Caco-2 (cell line): ENCODE data around the gene PAQR6. TPM values are rescaled to one million over a fixed set of nuclear protein-coding genes. Genes with fewer than 3 reads are reported as not detected.
A peak's percentile ranks its signal among the peaks of the same experiment; 100 is the strongest.

Experiments used
- BruUV-seq: library from RNA; stranded (reverse); fragments of 400-500 nt; replicated peaks from 2 replicates; lab custom pipeline; 2021; lab: Mats Ljungman, UMichigan
- CTCF ChIA-PET: fragments of 300-600 bp; sonication (Branson Sonifier 250); formaldehyde crosslinking; loops from one replicate; lab custom pipeline; 2022; ENCODE audit warnings: antibody characterized with exemption; lab: Charles Lee
- POLR2A ChIA-PET: fragments of 300-600 bp; sonication (Branson Sonifier 250); formaldehyde crosslinking; loops from one replicate; lab custom pipeline; 2022; ENCODE audit warnings: antibody characterized with exemption; lab: Charles Lee
- DNase-seq, 2 experiments: peaks; one replicate each; pipeline versions ENCODE4 v3.0.0 to v3.0.0-alpha.2; 2020 to 2022
- H3K27me3 ChIP-seq: replicated peaks from 2 replicates; pipeline ENCODE4 v1.6.0; 2011; ENCODE audit warnings: low read length; ENCODE audit not compliant: control insufficient read depth, insufficient read depth
- H3K36me3 ChIP-seq: 2 replicates; pipeline ENCODE4 v1.5.1; 2011; ENCODE audit warnings: low read length; ENCODE audit not compliant: control insufficient read depth, insufficient read depth
- H3K4me1 ChIP-seq: fragments of 250-450 bp; sonication (Bioruptor Pico); 2 replicates; pipeline ENCODE4 v1.5.1; 2020; ENCODE audit warnings: mild to moderate bottlenecking
- H3K4me3 ChIP-seq: 2 replicates; pipeline ENCODE4 v1.5.1; 2011; ENCODE audit warnings: low read depth, mild to moderate bottlenecking, control low read depth, low read length
- H3K9me3 ChIP-seq: fragments of 250-450 bp; sonication (Bioruptor Pico); 2 replicates; pipeline ENCODE4 v1.5.1; 2020; ENCODE audit warnings: mild to moderate bottlenecking, moderate library complexity
- H3K27ac Mint-ChIP-seq: one replicate; pipeline ENCODE4 v1.8.0; 2022; ENCODE audit warnings: mixed read lengths; ENCODE audit not compliant: unreplicated experiment
- H3K27me3 Mint-ChIP-seq: one replicate; pipeline ENCODE4 v1.8.0; 2022; ENCODE audit warnings: mixed read lengths; ENCODE audit not compliant: insufficient read depth, unreplicated experiment
- H3K36me3 Mint-ChIP-seq: one replicate; pipeline ENCODE4 v1.8.0; 2022; ENCODE audit warnings: mild to moderate bottlenecking, mixed read lengths; ENCODE audit not compliant: insufficient read depth, unreplicated experiment
- H3K4me1 Mint-ChIP-seq: one replicate; pipeline ENCODE4 v1.8.0; 2022; ENCODE audit warnings: low read depth, mixed read lengths; ENCODE audit not compliant: unreplicated experiment
- H3K4me3 Mint-ChIP-seq: one replicate; pipeline ENCODE4 v1.8.0; 2022; ENCODE audit warnings: mild to moderate bottlenecking, moderate library complexity, mixed read lengths; ENCODE audit not compliant: unreplicated experiment
- H3K9me3 Mint-ChIP-seq: one replicate; pipeline ENCODE4 v1.8.0; 2022; ENCODE audit warnings: mixed read lengths; ENCODE audit not compliant: unreplicated experiment
- CTCF ChIP-seq, 2 experiments: fragments of 200-600 bp in 1 of 2; IDR thresholded peaks; 1 replicate in 1 of 2; 2 replicates in 1 of 2; pipeline versions ENCODE4 v1.5.1 to v1.8.0; 2011 to 2022; ENCODE audit warnings: antibody characterized with exemption in 1 of 2, control low read depth in 1 of 2, inconsistent platforms in 1 of 2, low read depth in 1 of 2, low read length in 1 of 2, mild to moderate bottlenecking in 1 of 2, moderate library complexity in 1 of 2; ENCODE audit not compliant: insufficient read depth in 1 of 2, severe bottlenecking in 1 of 2, unreplicated experiment in 1 of 2
- intact Hi-C: fragments of 100-400 bp; cut with micrococcal nuclease; formaldehyde crosslinking; loops from one replicate; pipeline ENCODE4 v1.10.0; 2022; ENCODE audit not compliant: unreplicated experiment
- total RNA-seq: library from RNA; stranded (reverse); gene quantifications from 2 replicates; pipeline ENCODE4 v1.2.3, GENCODE V29; 2022

Gene PAQR6
- total RNA-seq, 1 experiment from 2014 or later: 4.1 TPM

- Histone ChIP-seq H3K4me1 (peaks cover 14% of the 10 kb centered on the region; the same call in 1 of the 2 replicates), H3K4me3 (no peak overlapping the region), H3K9me3 (no peaks in the 10 kb centered on the region), H3K27me3 (no peaks in the 10 kb centered on the region), H3K36me3 (peaks cover 2% of the 10 kb centered on the region; the same call in 1 of the 2 replicates)
- DNase-seq: no peak
- TF ChIP-seq CTCF (IDR thresholded peaks at IDR 0.05; ENCODE audit: insufficient read depth in 1 of 2, low read depth in 1 of 2, low read length in 1 of 2, severe bottlenecking in 1 of 2, unreplicated experiment in 1 of 2): no peak
- intact Hi-C loops: no loop called here
- ChIA-PET POLR2A (no interaction called here), CTCF (interaction anchor here (0.8 kb wide), 1 partner anchor 29 kb away, joined by 3 read pairs; no protein-coding TSS in a partner anchor)
- Mint-ChIP-seq H3K4me3 (no peak overlapping the region), H3K9me3 (peaks cover 12% of the 10 kb centered on the region), H3K36me3 (peaks cover 46% of the 10 kb centered on the region), H3K4me1 (peaks cover 16% of the 10 kb centered on the region), H3K27me3 (no peaks in the 10 kb centered on the region), H3K27ac (no peak overlapping the region)
- BruUV-seq: no TSS peak
Observed at GRCh38 chr1:156196445-156196844, 51.4 kb downstream of the PAQR6 start.

- Mint-ChIP-seq H3K27ac (no peak overlapping the region), H3K4me3 (peak overlapping the region; percentile 17), H3K4me1 (peaks cover 22% of the 10 kb centered on the region), H3K36me3 (peaks cover 52% of the 10 kb centered on the region), H3K9me3 (peaks cover 18% of the 10 kb centered on the region), H3K27me3 (no peaks in the 10 kb centered on the region)
- no TSS peak for BruUV-seq
- ChIA-PET POLR2A (no interaction called here), CTCF (no interaction called here)
- Histone ChIP-seq H3K9me3 (no peaks in the 10 kb centered on the region), H3K36me3 (peaks cover 2% of the 10 kb centered on the region; the same call in 1 of the 2 replicates), H3K4me1 (peaks cover 14% of the 10 kb centered on the region; the same call in 1 of the 2 replicates), H3K4me3 (no peak overlapping the region), H3K27me3 (no peaks in the 10 kb centered on the region)
- intact Hi-C loops: no loop called here
- no peak for DNase-seq
- no peak for TF ChIP-seq CTCF (IDR thresholded peaks at IDR 0.05; ENCODE audit: insufficient read depth in 1 of 2, low read depth in 1 of 2, low read length in 1 of 2, severe bottlenecking in 1 of 2, unreplicated experiment in 1 of 2)
Observed at GRCh38 chr1:156195853-156196252, 52.0 kb downstream of the PAQR6 start.

- Histone ChIP-seq H3K9me3 (peaks cover under 1% of the 10 kb centered on the region; the same call in 1 of the 2 replicates), H3K4me1 (peaks cover 14% of the 10 kb centered on the region; the same call in 1 of the 2 replicates), H3K36me3 (no peaks in the 10 kb centered on the region; the same call in 1 of the 2 replicates), H3K27me3 (no peaks in the 10 kb centered on the region), H3K4me3 (peak overlapping the region; percentile 85)
- Mint-ChIP-seq H3K27me3 (no peaks in the 10 kb centered on the region), H3K27ac (peak overlapping the region; percentile 82), H3K36me3 (peaks cover 53% of the 10 kb centered on the region), H3K9me3 (peaks cover 20% of the 10 kb centered on the region), H3K4me1 (peaks cover 18% of the 10 kb centered on the region), H3K4me3 (peak overlapping the region; percentile 92)
- intact Hi-C loops: no loop called here
- no peak for DNase-seq
- CTCF ChIA-PET: interaction anchor here (0.8 to 1.8 kb wide), 5 partner anchors 21 to 88 kb away, joined by 3 to 15 read pairs (median 4); partner anchors contain the start of gene SMG5
- TSS peak; percentile 65 for BruUV-seq
- POLR2A ChIA-PET: interaction anchor here (1.0 to 2.4 kb wide), 4 partner anchors 10 to 21 kb away, joined by 3 to 26 read pairs (median 4); partner anchors contain the start of gene PMF1
- TF ChIP-seq CTCF (IDR thresholded peaks at IDR 0.05; ENCODE audit: insufficient read depth in 1 of 2, low read depth in 1 of 2, low read length in 1 of 2, severe bottlenecking in 1 of 2, unreplicated experiment in 1 of 2): no peak
Observed at GRCh38 chr1:156194300-156194652, 53.6 kb downstream of the PAQR6 start.
